ENCODE measurements around the gene KIF6.

DNA sequence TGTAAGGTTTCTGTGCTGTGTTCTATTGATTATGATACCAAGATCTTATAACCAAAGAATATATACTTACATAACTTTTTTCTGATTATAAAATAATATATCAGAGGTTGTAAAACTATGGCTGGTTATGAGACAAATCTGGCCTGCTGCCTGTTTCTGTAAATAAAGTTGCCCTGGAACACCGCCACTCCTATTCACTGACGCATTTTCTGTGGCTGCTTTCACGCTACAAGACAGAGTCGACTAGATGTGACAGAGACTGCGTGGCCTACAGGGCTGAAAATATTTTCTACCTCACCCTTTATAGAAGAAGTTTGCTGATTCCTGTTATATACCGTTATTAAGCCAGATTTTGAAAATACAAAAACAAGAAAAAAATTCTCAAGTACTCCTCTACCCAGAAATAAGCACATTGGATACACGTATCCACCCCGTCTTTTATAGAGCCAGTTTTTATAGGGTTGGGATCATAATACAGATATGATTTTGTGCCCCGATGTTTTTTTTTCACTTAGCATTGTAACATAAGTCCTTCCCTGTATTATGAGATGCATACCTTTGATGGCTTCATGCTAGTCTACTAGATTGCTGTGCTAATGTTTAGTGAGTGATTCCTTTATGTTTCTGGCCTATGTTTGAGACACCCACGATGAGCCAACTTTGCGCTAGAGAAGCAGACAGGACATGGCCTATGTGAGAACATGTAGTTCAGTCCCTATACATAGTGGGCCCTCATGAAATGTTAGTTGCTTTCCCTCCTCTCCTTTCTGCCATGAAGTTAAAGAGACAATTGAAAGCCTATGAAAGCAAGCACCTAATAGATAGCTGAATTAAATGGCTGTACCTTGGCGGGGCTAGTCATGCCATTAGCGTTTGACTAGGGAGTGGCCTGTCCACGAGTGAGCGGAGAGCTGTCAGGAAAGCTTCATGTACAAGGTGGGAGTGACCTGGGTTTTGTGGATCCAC is 304.6 kb downstream of the KIF6 start:
- TF ChIP-seq, protein P1, sequence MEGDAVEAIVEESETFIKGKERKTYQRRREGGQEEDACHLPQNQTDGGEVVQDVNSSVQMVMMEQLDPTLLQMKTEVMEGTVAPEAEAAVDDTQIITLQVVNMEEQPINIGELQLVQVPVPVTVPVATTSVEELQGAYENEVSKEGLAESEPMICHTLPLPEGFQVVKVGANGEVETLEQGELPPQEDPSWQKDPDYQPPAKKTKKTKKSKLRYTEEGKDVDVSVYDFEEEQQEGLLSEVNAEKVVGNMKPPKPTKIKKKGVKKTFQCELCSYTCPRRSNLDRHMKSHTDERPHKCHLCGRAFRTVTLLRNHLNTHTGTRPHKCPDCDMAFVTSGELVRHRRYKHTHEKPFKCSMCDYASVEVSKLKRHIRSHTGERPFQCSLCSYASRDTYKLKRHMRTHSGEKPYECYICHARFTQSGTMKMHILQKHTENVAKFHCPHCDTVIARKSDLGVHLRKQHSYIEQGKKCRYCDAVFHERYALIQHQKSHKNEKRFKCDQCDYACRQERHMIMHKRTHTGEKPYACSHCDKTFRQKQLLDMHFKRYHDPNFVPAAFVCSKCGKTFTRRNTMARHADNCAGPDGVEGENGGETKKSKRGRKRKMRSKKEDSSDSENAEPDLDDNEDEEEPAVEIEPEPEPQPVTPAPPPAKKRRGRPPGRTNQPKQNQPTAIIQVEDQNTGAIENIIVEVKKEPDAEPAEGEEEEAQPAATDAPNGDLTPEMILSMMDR (IDR thresholded peaks at IDR 0.05) = no peak
- no peak for TF ChIP-seq POLR2A (IDR thresholded peaks at IDR 0.05)

All from uterus (tissue), 2 donors.